Natural killer cell (primary cell): ENCODE results near the gene VTCN1. TPM values are rescaled to one million over a fixed set of nuclear protein-coding genes. Genes with fewer than 3 reads are reported as not detected.
"Not testable (repeated sequence)": the region's sequence is repeated elsewhere in the genome, so short reads cannot be mapped to it uniquely, and the experiment has no call there.

Experiments
- ATAC-seq, 3 donors: fragments of 150-1000 bp in 2 of 3; fragments of 200-7000 bp in 1 of 3; cut with Tn5 transposase; 1 replicate in 1 of 3; 2 replicates in 2 of 3; pipeline ENCODE4 v1.10.0; 2021; ENCODE audit warnings: mild to moderate bottlenecking in 2 of 3, moderate library complexity in 2 of 3
- DNase-seq, 2 donors: peaks; one replicate each; pipeline versions ENCODE4 v3.0.0 to v3.0.0-alpha.2; 2013 to 2021; ENCODE audit warnings: mixed read lengths in 1 of 2
- H3K27ac ChIP-seq: one replicate; pipeline ENCODE4 v1.5.1; 2013; ENCODE audit warnings: mild to moderate bottlenecking, low read length
- H3K27me3 ChIP-seq: one replicate; pipeline ENCODE4 v1.6.1; 2013; ENCODE audit warnings: low read length; ENCODE audit not compliant: control insufficient read depth, insufficient read depth
- H3K36me3 ChIP-seq: one replicate; pipeline ENCODE4 v1.6.1; 2013; ENCODE audit warnings: low read length; ENCODE audit not compliant: control insufficient read depth, insufficient read depth
- H3K4me1 ChIP-seq: one replicate; pipeline ENCODE4 v1.6.1; 2013; ENCODE audit warnings: low read length; ENCODE audit not compliant: control insufficient read depth, insufficient read depth
- H3K4me3 ChIP-seq: one replicate; pipeline ENCODE4 v1.5.1; 2013; ENCODE audit warnings: low read length
- H3K9me3 ChIP-seq: one replicate; pipeline ENCODE4 v1.6.1; 2013; ENCODE audit warnings: low read length; ENCODE audit not compliant: control insufficient read depth, insufficient read depth
- H3K27ac Mint-ChIP-seq, 2 donors: one replicate each; pipeline ENCODE4 v1.8.0; 2022; ENCODE audit warnings: mild to moderate bottlenecking in 2 of 2, mixed read lengths in 2 of 2, moderate library complexity in 1 of 2
- H3K27me3 Mint-ChIP-seq, 2 donors: one replicate each; pipeline ENCODE4 v1.8.0; 2022; ENCODE audit warnings: low read depth in 2 of 2, mixed read lengths in 2 of 2
- H3K36me3 Mint-ChIP-seq: one replicate; pipeline ENCODE4 v1.8.0; 2022; ENCODE audit warnings: mixed read lengths
- H3K4me1 Mint-ChIP-seq, 2 donors: one replicate each; pipeline ENCODE4 v1.8.0; 2022; ENCODE audit warnings: mixed read lengths in 2 of 2
- H3K4me3 Mint-ChIP-seq: one replicate; pipeline ENCODE4 v1.8.0; 2022; ENCODE audit warnings: mild to moderate bottlenecking, moderate library complexity, mixed read lengths
- H3K9me3 Mint-ChIP-seq, 2 donors: one replicate each; pipeline ENCODE4 v1.8.0; 2022; ENCODE audit warnings: mixed read lengths in 2 of 2
- WGBS: methylation state at CpG from one replicate; pipeline ENCODE4 v1.1.7; 2013; ENCODE audit warnings: missing lambda C conversion rate; ENCODE audit not compliant: insufficient coverage; 5-methylcytosine and 5-hydroxymethylcytosine counted together
- intact Hi-C: fragments of 100-400 bp; cut with micrococcal nuclease; formaldehyde crosslinking; loops from one replicate; pipeline ENCODE4 v1.14.2; 2022
- total RNA-seq, 4 donors: library from RNA; stranded (reverse); fragments of 120-200 nt in 1 of 4; gene quantifications; one replicate each; pipeline versions ENCODE4 v1.2.3 to v1.2.4, GENCODE V29; 2013 to 2022
- TF ChIP-seq, protein P1 (sequence below): fragments of 200-600 bp; IDR thresholded peaks from one replicate; pipeline ENCODE4 v1.8.0; 2022; ENCODE audit warnings: antibody characterized with exemption

The VTCN1 gene
- total RNA-seq, 3 donors from 2014 or later (not counting 1 experiment from before 2014, with no cell fraction given) = not detected

GRCh38 chr1:117107364-117107763 is 103.4 kb downstream of the VTCN1 start:
- intact Hi-C loops = no loop called here
- Histone ChIP-seq H3K9me3 (no peaks in the 10 kb centered on the region), H3K4me3 (no peak overlapping the region), H3K36me3 (peaks cover 6% of the 10 kb centered on the region), H3K27me3 (no peaks in the 10 kb centered on the region), H3K27ac (no peak overlapping the region), H3K4me1 (no peaks in the 10 kb centered on the region)
- TF ChIP-seq, protein P1, sequence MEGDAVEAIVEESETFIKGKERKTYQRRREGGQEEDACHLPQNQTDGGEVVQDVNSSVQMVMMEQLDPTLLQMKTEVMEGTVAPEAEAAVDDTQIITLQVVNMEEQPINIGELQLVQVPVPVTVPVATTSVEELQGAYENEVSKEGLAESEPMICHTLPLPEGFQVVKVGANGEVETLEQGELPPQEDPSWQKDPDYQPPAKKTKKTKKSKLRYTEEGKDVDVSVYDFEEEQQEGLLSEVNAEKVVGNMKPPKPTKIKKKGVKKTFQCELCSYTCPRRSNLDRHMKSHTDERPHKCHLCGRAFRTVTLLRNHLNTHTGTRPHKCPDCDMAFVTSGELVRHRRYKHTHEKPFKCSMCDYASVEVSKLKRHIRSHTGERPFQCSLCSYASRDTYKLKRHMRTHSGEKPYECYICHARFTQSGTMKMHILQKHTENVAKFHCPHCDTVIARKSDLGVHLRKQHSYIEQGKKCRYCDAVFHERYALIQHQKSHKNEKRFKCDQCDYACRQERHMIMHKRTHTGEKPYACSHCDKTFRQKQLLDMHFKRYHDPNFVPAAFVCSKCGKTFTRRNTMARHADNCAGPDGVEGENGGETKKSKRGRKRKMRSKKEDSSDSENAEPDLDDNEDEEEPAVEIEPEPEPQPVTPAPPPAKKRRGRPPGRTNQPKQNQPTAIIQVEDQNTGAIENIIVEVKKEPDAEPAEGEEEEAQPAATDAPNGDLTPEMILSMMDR = no peak
- H3K36me3 Mint-ChIP-seq = no peaks in the 10 kb centered on the region
- DNase-seq = no peak
- no peaks in the 10 kb centered on the region for H3K9me3 Mint-ChIP-seq
- no peak overlapping the region for H3K27ac Mint-ChIP-seq
- no peak for ATAC-seq
- H3K4me1 Mint-ChIP-seq = no peaks in the 10 kb centered on the region
- H3K27me3 Mint-ChIP-seq = no peaks in the 10 kb centered on the region
- H3K4me3 Mint-ChIP-seq = no peak overlapping the region
- WGBS = 100% methylated on average over 2 of the region's 2 CpGs

DNA sequence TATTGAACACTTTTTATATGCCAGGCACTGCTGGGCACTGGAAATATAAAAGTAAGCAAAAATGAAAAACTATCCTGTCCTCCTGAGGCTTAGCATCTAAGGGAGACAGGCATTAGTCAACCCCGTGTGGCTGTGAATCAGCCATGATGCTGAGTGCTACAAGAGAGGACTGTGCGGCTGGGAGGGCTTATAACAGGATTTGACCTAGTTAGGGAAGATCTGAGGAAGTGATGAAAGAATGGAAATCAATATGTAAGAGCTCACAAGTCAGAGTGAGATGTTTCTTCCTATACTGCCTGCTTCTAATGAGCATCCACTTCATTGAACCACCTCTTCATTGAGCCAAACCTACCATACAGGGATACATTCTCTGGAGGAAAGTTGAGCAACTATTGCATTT is 104.2 kb downstream of the VTCN1 start:
- Histone ChIP-seq H3K9me3 (no peaks in the 10 kb centered on the region), H3K4me3 (no peak overlapping the region), H3K27me3 (no peaks in the 10 kb centered on the region), H3K27ac (no peak overlapping the region), H3K4me1 (no peaks in the 10 kb centered on the region), H3K36me3 (peaks cover 9% of the 10 kb centered on the region)
- H3K4me3 Mint-ChIP-seq = no peak overlapping the region
- no peaks in the 10 kb centered on the region for H3K27me3 Mint-ChIP-seq
- no peaks in the 10 kb centered on the region for H3K9me3 Mint-ChIP-seq
- ATAC-seq (no peak), DNase-seq (no peak)
- no peak overlapping the region for H3K27ac Mint-ChIP-seq
- intact Hi-C loops = no loop called here
- WGBS = 87% methylated on average over 2 of the region's 2 CpGs
- no peaks in the 10 kb centered on the region for H3K4me1 Mint-ChIP-seq
- TF ChIP-seq, protein P1 = no peak
- no peaks in the 10 kb centered on the region for H3K36me3 Mint-ChIP-seq

DNA sequence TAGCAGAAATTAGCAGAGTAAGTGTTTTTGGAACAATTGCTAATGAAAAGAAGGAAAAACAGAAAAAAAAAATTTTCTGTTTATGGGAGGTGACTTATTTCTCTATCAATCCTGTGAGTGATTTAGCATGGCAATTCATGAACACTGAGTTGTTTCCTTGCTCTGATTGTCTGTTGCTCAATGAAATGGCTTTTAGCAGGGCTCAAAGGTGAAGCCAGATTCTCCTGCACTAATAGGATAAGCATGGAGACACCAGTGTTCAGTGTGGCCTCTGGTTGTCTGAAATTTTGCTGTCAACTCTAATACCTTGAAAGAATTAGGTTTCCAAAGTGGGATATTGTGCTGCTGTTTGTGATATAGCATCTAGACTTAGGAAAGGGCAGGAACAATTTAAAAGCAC is 105.0 kb downstream of the VTCN1 start:
- Histone ChIP-seq H3K36me3 (peaks cover 9% of the 10 kb centered on the region), H3K27ac (no peak overlapping the region), H3K27me3 (no peaks in the 10 kb centered on the region), H3K4me1 (no peaks in the 10 kb centered on the region), H3K4me3 (no peak overlapping the region), H3K9me3 (no peaks in the 10 kb centered on the region)
- no peak for DNase-seq
- TF ChIP-seq, protein P1 = no peak
- Mint-ChIP-seq H3K27ac (no peak overlapping the region), H3K4me3 (no peak overlapping the region), H3K36me3 (no peaks in the 10 kb centered on the region), H3K27me3 (no peaks in the 10 kb centered on the region), H3K4me1 (no peaks in the 10 kb centered on the region), H3K9me3 (no peaks in the 10 kb centered on the region)
- intact Hi-C loops = no loop called here
- no peak for ATAC-seq

DNA sequence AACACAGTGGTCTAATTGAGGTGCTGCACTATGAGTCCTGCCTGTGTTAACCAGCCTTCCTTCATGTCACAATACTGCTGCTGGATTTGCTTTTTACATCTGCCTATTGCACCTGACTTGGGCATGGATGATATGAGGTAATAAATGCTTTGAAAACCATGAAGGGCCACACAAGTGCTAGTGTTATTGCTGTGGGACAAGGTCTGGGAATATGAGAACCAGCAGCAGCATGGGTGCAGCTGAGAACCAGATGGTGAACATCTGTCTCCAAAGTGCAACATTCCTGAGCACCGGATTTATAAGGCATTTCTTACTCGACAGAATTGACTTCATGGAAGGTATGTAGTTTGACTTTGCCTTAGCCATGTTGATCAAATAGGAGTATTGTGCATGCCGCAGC is 105.7 kb downstream of the VTCN1 start:
- intact Hi-C loops = no loop called here
- no peak for DNase-seq
- H3K4me3 Mint-ChIP-seq = no peak overlapping the region
- H3K9me3 Mint-ChIP-seq = no peaks in the 10 kb centered on the region
- Histone ChIP-seq H3K4me3 (no peak overlapping the region), H3K9me3 (no peaks in the 10 kb centered on the region), H3K27me3 (no peaks in the 10 kb centered on the region), H3K4me1 (no peaks in the 10 kb centered on the region), H3K27ac (no peak overlapping the region), H3K36me3 (peaks cover 14% of the 10 kb centered on the region)
- TF ChIP-seq, protein P1 = no peak
- no peak overlapping the region for H3K27ac Mint-ChIP-seq
- WGBS = 93% methylated on average over 3 of the region's 3 CpGs
- no peak for ATAC-seq
- no peaks in the 10 kb centered on the region for H3K36me3 Mint-ChIP-seq
- H3K27me3 Mint-ChIP-seq = no peaks in the 10 kb centered on the region
- H3K4me1 Mint-ChIP-seq = no peaks in the 10 kb centered on the region

- H3K4me1 Mint-ChIP-seq, H3K4me3 ChIP-seq, H3K36me3 Mint-ChIP-seq, H3K9me3 Mint-ChIP-seq, H3K4me3 Mint-ChIP-seq, H3K27me3 Mint-ChIP-seq, H3K27ac Mint-ChIP-seq, H3K9me3 ChIP-seq, H3K27me3 ChIP-seq, H3K4me1 ChIP-seq, H3K27ac ChIP-seq, intact Hi-C loops, ATAC-seq, DNase-seq: not testable (repeated sequence)
- H3K36me3 ChIP-seq = peaks cover 32% of the 10 kb centered on the region
- 99% methylated on average over 3 of the region's 3 CpGs for WGBS
These were observed 108.9 kb downstream of the VTCN1 start for GRCh38 chr1:117101858-117102257.
